ENCODE data around the gene TXNDC5.
"Not testable (repeated sequence)": the region's sequence is repeated elsewhere in the genome, so short reads cannot be mapped to it uniquely, and the experiment has no call there.

TXNDC5 gene

GRCh38 chr6:7899889-7900213, 10.7 kb downstream of the TXNDC5 start:
- Mint-ChIP-seq H3K4me1 (peaks cover 4% of the 10 kb centered on the region), H3K4me3 (no peak overlapping the region), H3K27ac (ENCODE audit: low read depth) (no peak overlapping the region), H3K27me3 (no peaks in the 10 kb centered on the region), H3K9me3 (no peaks in the 10 kb centered on the region), H3K36me3 (ENCODE audit: insufficient read depth) (peaks cover 17% of the 10 kb centered on the region)
- no peak for ATAC-seq (replicated peaks; ENCODE audit: extremely low read depth, poor library complexity, severe bottlenecking)
- no peak for DNase-seq (ENCODE audit: low spot score in 2 of 2)

GRCh38 chr6:7899101-7899888, 11.3 kb downstream of the TXNDC5 start:
- ATAC-seq (replicated peaks; ENCODE audit: extremely low read depth, poor library complexity, severe bottlenecking), result no peak
- H3K4me3 Mint-ChIP-seq, result no peak overlapping the region
- DNase-seq (ENCODE audit: low spot score in 2 of 2), result no peak
- H3K36me3 Mint-ChIP-seq (ENCODE audit: insufficient read depth), result peaks cover 14% of the 10 kb centered on the region
- no peaks in the 10 kb centered on the region for H3K27me3 Mint-ChIP-seq
- no peaks in the 10 kb centered on the region for H3K4me1 Mint-ChIP-seq
- no peaks in the 10 kb centered on the region for H3K9me3 Mint-ChIP-seq
- H3K27ac Mint-ChIP-seq (ENCODE audit: low read depth), result no peak overlapping the region

DNA sequence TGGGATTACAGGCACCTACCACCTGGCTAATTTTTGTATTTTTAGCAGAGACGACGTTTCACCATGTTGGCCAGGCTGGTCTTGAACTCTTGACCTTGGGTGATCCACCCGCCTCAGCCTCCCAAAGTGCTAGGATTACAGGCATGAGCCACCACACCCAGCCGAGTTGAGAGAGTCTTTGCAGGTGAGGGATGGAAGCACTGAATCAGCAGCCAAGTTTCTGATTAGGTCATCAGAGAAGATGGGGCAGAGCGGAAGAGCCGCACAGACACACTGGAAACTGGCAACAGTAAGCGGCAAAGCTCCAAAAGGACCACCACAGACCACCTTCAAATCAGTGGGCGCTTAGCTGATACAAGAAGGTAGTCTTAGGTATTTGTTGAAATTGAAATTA, 12.4 kb downstream of the TXNDC5 start:
- H3K27me3 Mint-ChIP-seq; H3K9me3 Mint-ChIP-seq; H3K4me1 Mint-ChIP-seq; ATAC-seq (replicated peaks; ENCODE audit: extremely low read depth, poor library complexity, severe bottlenecking); DNase-seq (ENCODE audit: low spot score in 2 of 2); H3K4me3 Mint-ChIP-seq; H3K27ac Mint-ChIP-seq (ENCODE audit: low read depth): not testable (repeated sequence)
- peaks cover 13% of the 10 kb centered on the region for H3K36me3 Mint-ChIP-seq (ENCODE audit: insufficient read depth)

DNA sequence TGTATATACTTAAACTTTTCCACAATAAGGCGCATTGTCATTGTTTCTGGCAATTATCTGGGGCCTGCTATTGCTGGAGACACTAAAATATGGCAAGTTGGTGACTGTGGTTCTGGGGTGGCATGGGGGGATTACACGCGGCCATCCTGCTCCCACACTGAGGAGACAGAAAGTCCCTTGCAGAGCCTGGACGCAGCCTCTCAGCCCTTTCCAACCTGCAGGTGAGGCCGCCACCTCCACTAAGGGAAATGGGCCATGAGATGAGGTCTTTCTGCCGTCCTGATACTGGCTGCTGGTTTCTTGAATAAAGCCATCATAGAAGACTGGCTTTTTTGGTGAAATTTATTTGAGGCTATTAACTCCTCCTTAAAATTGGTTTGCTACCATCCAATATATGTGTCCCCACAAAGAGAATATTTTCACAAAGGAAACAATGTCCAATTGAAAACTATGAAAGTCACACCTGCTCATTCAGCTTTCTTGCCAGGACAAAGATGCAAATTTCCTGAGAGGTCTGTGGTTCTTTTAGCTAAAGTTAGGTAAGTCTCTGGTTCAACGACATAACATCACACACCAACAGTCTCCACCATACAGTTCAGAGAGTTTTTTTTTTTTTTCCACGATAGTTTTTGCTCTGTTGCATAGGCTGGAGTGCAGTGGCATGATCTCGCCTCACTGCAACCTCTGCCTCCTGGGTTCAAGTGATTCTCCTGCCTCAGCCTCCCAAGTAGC, 13.0 kb downstream of the TXNDC5 start:
- ATAC-seq (replicated peaks; ENCODE audit: extremely low read depth, poor library complexity, severe bottlenecking) (no peak), DNase-seq (ENCODE audit: low spot score in 2 of 2) (no peak)
- Mint-ChIP-seq H3K36me3 (ENCODE audit: insufficient read depth) (peaks cover 11% of the 10 kb centered on the region), H3K4me1 (no peaks in the 10 kb centered on the region), H3K27me3 (no peaks in the 10 kb centered on the region), H3K9me3 (no peaks in the 10 kb centered on the region), H3K4me3 (no peak overlapping the region), H3K27ac (ENCODE audit: low read depth) (no peak overlapping the region)

- H3K4me1 Mint-ChIP-seq, result no peaks in the 10 kb centered on the region
- no peaks in the 10 kb centered on the region for H3K9me3 Mint-ChIP-seq
- ATAC-seq (replicated peaks; ENCODE audit: extremely low read depth, poor library complexity, severe bottlenecking), result no peak
- H3K27me3 Mint-ChIP-seq, result no peaks in the 10 kb centered on the region
- H3K36me3 Mint-ChIP-seq (ENCODE audit: insufficient read depth), result peaks cover 11% of the 10 kb centered on the region
- no peak for DNase-seq (ENCODE audit: low spot score in 2 of 2)
- H3K27ac Mint-ChIP-seq (ENCODE audit: low read depth), result no peak overlapping the region
- H3K4me3 Mint-ChIP-seq, result no peak overlapping the region
Measured at GRCh38 chr6:7896465-7896987, 14.1 kb downstream of the TXNDC5 start.

- no peak overlapping the region for H3K27ac Mint-ChIP-seq (ENCODE audit: low read depth)
- no peaks in the 10 kb centered on the region for H3K9me3 Mint-ChIP-seq
- peaks cover 13% of the 10 kb centered on the region for H3K36me3 Mint-ChIP-seq (ENCODE audit: insufficient read depth)
- no peak for DNase-seq (ENCODE audit: low spot score in 2 of 2)
- ATAC-seq (replicated peaks; ENCODE audit: extremely low read depth, poor library complexity, severe bottlenecking), result no peak
- H3K4me1 Mint-ChIP-seq, result no peaks in the 10 kb centered on the region
- H3K27me3 Mint-ChIP-seq, result no peaks in the 10 kb centered on the region
- no peak overlapping the region for H3K4me3 Mint-ChIP-seq
Measured at GRCh38 chr6:7895125-7895423, 15.5 kb downstream of the TXNDC5 start.

- DNase-seq (ENCODE audit: low spot score in 2 of 2) (no peak), ATAC-seq (replicated peaks; ENCODE audit: extremely low read depth, poor library complexity, severe bottlenecking) (no peak)
- H3K27me3 Mint-ChIP-seq, result no peaks in the 10 kb centered on the region
- H3K9me3 Mint-ChIP-seq, result no peaks in the 10 kb centered on the region
- no peaks in the 10 kb centered on the region for H3K4me1 Mint-ChIP-seq
- H3K27ac Mint-ChIP-seq (ENCODE audit: low read depth), result no peak overlapping the region
- H3K4me3 Mint-ChIP-seq, result no peak overlapping the region
- H3K36me3 Mint-ChIP-seq (ENCODE audit: insufficient read depth), result peaks cover 13% of the 10 kb centered on the region
Measured at GRCh38 chr6:7894262-7895124, 16.1 kb downstream of the TXNDC5 start.

GRCh38 chr6:7893342-7893741, 17.2 kb downstream of the TXNDC5 start:
- H3K27me3 Mint-ChIP-seq, result no peaks in the 10 kb centered on the region
- H3K9me3 Mint-ChIP-seq, result no peaks in the 10 kb centered on the region
- DNase-seq (ENCODE audit: low spot score in 2 of 2) (no peak), ATAC-seq (replicated peaks; ENCODE audit: extremely low read depth, poor library complexity, severe bottlenecking) (no peak)
- H3K4me1 Mint-ChIP-seq, result no peaks in the 10 kb centered on the region
- peaks cover 11% of the 10 kb centered on the region for H3K36me3 Mint-ChIP-seq (ENCODE audit: insufficient read depth)
- H3K4me3 Mint-ChIP-seq, result no peak overlapping the region
- H3K27ac Mint-ChIP-seq (ENCODE audit: low read depth), result no peak overlapping the region

DNA sequence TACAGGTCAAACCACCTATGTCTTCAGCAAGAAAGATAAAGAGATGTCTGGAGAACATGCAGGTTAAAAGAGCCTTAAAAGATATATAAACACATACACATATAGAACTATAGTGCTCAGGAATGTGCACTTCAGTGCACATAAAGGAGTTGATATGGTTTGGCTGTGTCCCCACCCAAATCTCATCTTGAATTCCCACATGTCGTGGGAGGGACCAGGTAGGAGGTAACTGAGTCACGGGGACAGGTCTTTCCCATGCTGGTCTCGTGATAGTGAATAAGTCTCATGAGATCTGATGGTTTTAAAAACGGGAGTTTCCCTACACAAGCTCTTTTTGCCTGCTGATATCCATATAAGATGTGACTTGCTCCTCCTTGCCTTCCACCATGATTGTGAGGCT, 18.2 kb downstream of the TXNDC5 start:
- H3K9me3 Mint-ChIP-seq; ATAC-seq (replicated peaks; ENCODE audit: extremely low read depth, poor library complexity, severe bottlenecking); DNase-seq (ENCODE audit: low spot score in 2 of 2); H3K27me3 Mint-ChIP-seq; H3K4me3 Mint-ChIP-seq; H3K4me1 Mint-ChIP-seq; H3K27ac Mint-ChIP-seq (ENCODE audit: low read depth); H3K36me3 Mint-ChIP-seq (ENCODE audit: insufficient read depth): not testable (repeated sequence)

DNA sequence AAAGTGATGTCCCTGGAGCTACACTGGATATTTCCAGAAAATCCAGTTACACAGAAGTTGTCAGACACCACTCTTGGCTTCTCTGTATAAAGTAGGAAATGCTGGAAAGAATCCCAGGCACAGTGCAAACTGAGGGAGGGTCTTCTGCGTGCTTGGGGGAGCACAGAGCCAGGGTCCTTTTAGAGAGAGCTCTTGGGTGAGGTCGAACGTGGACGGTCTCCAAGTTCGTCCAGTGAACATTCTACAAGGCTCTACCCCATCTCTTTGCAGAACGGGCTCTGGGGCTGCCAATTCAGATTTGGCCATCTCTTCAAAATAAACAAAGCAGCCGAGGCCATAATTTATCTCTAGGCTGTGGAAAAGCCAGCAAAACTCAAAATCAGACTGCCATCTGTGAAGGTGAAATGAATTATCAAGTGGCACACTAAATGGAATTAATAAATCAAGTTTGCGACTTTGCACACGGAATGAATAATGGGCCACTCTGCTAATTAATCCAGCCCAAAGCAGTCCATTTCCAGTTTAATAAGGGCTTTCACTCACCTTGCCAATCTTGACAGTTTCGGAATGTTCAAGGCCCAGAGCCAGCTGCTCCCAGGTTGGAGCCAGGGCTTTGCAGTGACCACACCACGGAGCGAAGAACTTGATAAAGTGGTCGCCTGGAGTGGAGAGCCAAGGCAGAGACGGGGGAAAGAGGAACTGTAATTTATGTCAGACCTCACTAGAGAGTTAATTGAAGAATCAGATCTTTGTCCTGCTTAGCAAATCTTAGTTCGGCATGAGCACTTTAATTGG, 19.3 kb downstream of the TXNDC5 start:
- H3K36me3 Mint-ChIP-seq (ENCODE audit: insufficient read depth), result peaks cover 5% of the 10 kb centered on the region
- DNase-seq (ENCODE audit: low spot score in 2 of 2) (no peak), ATAC-seq (replicated peaks; ENCODE audit: extremely low read depth, poor library complexity, severe bottlenecking) (no peak)
- H3K27ac Mint-ChIP-seq (ENCODE audit: low read depth), result no peak overlapping the region
- H3K4me3 Mint-ChIP-seq, result no peak overlapping the region
- no peaks in the 10 kb centered on the region for H3K4me1 Mint-ChIP-seq
- no peaks in the 10 kb centered on the region for H3K9me3 Mint-ChIP-seq
- no peaks in the 10 kb centered on the region for H3K27me3 Mint-ChIP-seq

DNA sequence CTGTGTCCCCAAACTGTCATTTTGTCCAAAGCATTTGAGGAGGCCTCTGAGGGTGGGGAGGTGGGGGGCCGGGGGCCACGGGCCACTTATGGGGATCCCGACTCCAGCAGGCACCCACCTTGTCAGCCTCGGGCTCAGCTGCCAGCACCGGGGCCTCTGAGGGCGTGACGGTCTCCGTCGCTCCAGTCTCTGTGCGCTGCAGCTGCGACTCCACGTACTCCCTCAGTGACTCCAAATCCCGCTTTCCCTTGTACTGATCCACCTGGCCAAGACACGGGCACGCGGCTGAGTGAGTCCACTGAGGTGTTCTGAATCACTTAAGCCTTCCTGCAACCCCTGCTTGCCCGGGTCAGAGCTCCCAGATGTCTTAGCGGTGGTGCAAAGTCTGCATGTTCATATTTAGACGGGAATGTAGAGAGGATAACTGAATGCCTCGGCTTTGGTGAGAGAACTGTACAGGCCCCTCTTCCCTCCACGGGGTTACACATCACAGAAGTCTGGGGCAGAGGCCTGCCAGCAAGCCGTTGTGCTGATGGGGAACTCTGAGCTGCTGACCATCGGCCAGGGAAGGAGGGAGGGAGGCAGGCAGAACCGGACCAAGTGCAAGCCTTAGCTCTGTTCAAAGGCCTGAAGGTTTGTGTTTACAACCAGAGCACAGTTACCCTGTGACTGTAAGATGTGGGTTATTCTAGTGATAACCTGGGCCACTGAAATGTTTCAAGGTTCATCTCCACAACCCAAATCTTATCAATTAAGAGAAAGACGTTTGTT, 21.8 kb downstream of the TXNDC5 start:
- H3K27ac Mint-ChIP-seq (ENCODE audit: low read depth), result no peak overlapping the region
- peaks cover 14% of the 10 kb centered on the region for H3K36me3 Mint-ChIP-seq (ENCODE audit: insufficient read depth)
- DNase-seq (ENCODE audit: low spot score in 2 of 2), result no peak
- no peaks in the 10 kb centered on the region for H3K27me3 Mint-ChIP-seq
- no peak for ATAC-seq (replicated peaks; ENCODE audit: extremely low read depth, poor library complexity, severe bottlenecking)
- H3K4me1 Mint-ChIP-seq, result no peaks in the 10 kb centered on the region
- no peak overlapping the region for H3K4me3 Mint-ChIP-seq
- H3K9me3 Mint-ChIP-seq, result no peaks in the 10 kb centered on the region
